ENCODE results near the gene CHCHD6. TPM values are rescaled to one million over a fixed set of nuclear protein-coding genes. Genes with fewer than 3 reads are reported as not detected.

CHCHD6 gene
- total RNA-seq, 1 donor = 10.9 TPM

DNA sequence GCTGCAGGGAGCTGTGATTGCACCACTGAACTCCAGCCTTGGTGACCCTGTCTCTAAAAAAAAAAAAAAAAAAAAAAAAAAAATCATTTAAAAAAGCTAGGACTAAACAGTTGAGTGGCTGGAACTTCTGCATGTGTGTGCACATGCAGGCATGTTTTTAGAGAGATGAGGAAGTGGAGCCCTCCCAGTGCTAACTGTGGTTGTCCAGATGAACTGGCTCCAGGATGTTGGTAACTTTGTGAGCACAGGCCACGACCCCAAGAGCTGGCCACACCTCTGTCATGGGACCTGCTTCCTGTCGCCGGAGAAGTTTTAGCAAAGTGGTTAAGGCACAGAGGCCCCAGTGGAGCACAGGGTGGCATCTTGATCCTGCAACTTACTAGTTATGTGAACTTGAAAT lies 27.0 kb downstream of the CHCHD6 start:
- Histone ChIP-seq H3K27ac (ENCODE audit: low read depth, low read length) (no peak overlapping the region), H3K79me2 (ENCODE audit: insufficient read depth, low read length) (no peaks in the 10 kb centered on the region), H3K36me3 (ENCODE audit: insufficient read depth, low read length) (peaks cover 4% of the 10 kb centered on the region), H3K4me2 (ENCODE audit: insufficient read depth, low read length) (no peak overlapping the region), H2AFZ (ENCODE audit: low read length) (no peak overlapping the region), H3K27me3 (ENCODE audit: insufficient read depth, low read length) (no peaks in the 10 kb centered on the region), H3K9me3 (ENCODE audit: low read depth, low read length) (no peaks in the 10 kb centered on the region), H4K20me1 (ENCODE audit: insufficient read depth, low read length) (peaks cover 12% of the 10 kb centered on the region), H3K4me3 (ENCODE audit: insufficient read depth, low read length) (no peak overlapping the region), H3K4me1 (ENCODE audit: insufficient read depth, low read length) (peaks cover 4% of the 10 kb centered on the region)
- no peak for DNase-seq (ENCODE audit: insufficient read length, low spot score, missing footprints)
- TF ChIP-seq, protein P1, sequence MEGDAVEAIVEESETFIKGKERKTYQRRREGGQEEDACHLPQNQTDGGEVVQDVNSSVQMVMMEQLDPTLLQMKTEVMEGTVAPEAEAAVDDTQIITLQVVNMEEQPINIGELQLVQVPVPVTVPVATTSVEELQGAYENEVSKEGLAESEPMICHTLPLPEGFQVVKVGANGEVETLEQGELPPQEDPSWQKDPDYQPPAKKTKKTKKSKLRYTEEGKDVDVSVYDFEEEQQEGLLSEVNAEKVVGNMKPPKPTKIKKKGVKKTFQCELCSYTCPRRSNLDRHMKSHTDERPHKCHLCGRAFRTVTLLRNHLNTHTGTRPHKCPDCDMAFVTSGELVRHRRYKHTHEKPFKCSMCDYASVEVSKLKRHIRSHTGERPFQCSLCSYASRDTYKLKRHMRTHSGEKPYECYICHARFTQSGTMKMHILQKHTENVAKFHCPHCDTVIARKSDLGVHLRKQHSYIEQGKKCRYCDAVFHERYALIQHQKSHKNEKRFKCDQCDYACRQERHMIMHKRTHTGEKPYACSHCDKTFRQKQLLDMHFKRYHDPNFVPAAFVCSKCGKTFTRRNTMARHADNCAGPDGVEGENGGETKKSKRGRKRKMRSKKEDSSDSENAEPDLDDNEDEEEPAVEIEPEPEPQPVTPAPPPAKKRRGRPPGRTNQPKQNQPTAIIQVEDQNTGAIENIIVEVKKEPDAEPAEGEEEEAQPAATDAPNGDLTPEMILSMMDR (IDR thresholded peaks at IDR 0.05; ENCODE audit: extremely low read depth, low read depth, low read length) = no peak

DNA sequence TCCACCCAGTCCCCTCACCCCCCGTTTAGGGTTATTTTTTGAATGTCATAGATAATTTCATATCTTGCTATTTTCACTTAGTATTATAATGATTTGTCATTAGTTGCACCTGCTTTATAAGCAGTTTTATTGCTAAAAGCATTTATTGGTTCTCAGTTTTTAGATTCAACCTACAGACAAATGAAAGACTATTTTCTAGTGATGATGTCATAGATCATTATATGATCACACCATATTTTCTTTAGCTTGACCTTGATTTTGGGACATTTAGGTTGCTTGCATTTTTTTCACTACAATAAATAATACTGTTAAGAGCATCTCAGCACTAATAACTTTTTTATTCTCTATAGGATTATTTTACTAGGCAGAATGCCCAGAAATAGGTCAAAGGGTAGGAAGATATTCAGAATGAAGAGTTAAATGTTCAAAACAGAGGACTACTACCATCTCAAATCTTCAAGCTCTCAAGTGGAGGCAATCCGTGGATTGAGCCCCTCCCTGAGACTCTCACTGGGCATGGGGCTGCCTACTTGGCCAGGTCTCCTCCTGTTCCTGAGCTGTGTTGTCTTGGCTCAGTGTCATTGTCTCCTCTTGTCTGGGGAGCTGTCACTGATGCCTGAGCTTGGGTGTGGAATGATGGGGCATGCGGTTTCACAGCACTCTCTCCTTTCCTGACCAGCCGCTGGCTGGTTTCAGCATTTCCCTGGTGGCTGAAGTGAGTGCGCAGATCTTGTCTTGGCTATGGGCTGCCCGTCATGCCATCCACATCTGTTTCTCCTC lies 28.4 kb downstream of the CHCHD6 start:
- no peak overlapping the region for H3K4me2 ChIP-seq (ENCODE audit: insufficient read depth, low read length)
- H3K27me3 ChIP-seq (ENCODE audit: insufficient read depth, low read length) = no peaks in the 10 kb centered on the region
- H3K9me3 ChIP-seq (ENCODE audit: low read depth, low read length) = no peaks in the 10 kb centered on the region
- H2AFZ ChIP-seq (ENCODE audit: low read length) = no peak overlapping the region
- H3K36me3 ChIP-seq (ENCODE audit: insufficient read depth, low read length) = peaks cover 4% of the 10 kb centered on the region
- TF ChIP-seq, protein P1 (IDR thresholded peaks at IDR 0.05; ENCODE audit: extremely low read depth, low read depth, low read length) = no peak
- H3K4me1 ChIP-seq (ENCODE audit: insufficient read depth, low read length) = peaks cover 4% of the 10 kb centered on the region
- DNase-seq (ENCODE audit: insufficient read length, low spot score, missing footprints) = no peak
- H3K27ac ChIP-seq (ENCODE audit: low read depth, low read length) = no peak overlapping the region
- no peaks in the 10 kb centered on the region for H3K79me2 ChIP-seq (ENCODE audit: insufficient read depth, low read length)
- no peak overlapping the region for H3K4me3 ChIP-seq (ENCODE audit: insufficient read depth, low read length)
- peaks cover 12% of the 10 kb centered on the region for H4K20me1 ChIP-seq (ENCODE audit: insufficient read depth, low read length)

DNA sequence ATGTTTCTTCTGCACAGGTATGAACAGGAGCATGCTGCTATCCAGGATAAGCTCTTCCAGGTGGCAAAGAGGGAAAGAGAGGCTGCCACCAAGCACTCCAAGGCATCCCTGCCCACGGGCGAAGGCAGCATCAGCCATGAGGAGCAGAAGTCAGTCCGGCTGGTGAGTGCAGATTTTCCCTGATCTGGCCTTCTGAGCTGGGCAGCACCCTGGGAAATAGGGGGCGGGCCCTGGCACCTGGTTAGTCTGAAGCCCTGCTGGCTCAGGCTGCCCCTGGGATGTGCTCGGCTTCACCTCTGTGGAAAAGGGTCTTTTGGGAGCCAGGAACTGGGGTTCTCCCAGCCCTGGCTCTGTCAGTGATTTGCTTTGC lies 29.0 kb downstream of the CHCHD6 start:
- Histone ChIP-seq H3K4me2 (ENCODE audit: insufficient read depth, low read length) (no peak overlapping the region), H3K4me1 (ENCODE audit: insufficient read depth, low read length) (peaks cover 4% of the 10 kb centered on the region), H3K27ac (ENCODE audit: low read depth, low read length) (no peak overlapping the region), H3K27me3 (ENCODE audit: insufficient read depth, low read length) (no peaks in the 10 kb centered on the region), H3K36me3 (ENCODE audit: insufficient read depth, low read length) (peaks cover 4% of the 10 kb centered on the region), H4K20me1 (ENCODE audit: insufficient read depth, low read length) (peaks cover 12% of the 10 kb centered on the region), H2AFZ (ENCODE audit: low read length) (no peak overlapping the region), H3K79me2 (ENCODE audit: insufficient read depth, low read length) (no peaks in the 10 kb centered on the region), H3K4me3 (ENCODE audit: insufficient read depth, low read length) (no peak overlapping the region), H3K9me3 (ENCODE audit: low read depth, low read length) (no peaks in the 10 kb centered on the region)
- TF ChIP-seq, protein P1 (IDR thresholded peaks at IDR 0.05; ENCODE audit: extremely low read depth, low read depth, low read length) = no peak
- no peak for DNase-seq (ENCODE audit: insufficient read length, low spot score, missing footprints)

DNA sequence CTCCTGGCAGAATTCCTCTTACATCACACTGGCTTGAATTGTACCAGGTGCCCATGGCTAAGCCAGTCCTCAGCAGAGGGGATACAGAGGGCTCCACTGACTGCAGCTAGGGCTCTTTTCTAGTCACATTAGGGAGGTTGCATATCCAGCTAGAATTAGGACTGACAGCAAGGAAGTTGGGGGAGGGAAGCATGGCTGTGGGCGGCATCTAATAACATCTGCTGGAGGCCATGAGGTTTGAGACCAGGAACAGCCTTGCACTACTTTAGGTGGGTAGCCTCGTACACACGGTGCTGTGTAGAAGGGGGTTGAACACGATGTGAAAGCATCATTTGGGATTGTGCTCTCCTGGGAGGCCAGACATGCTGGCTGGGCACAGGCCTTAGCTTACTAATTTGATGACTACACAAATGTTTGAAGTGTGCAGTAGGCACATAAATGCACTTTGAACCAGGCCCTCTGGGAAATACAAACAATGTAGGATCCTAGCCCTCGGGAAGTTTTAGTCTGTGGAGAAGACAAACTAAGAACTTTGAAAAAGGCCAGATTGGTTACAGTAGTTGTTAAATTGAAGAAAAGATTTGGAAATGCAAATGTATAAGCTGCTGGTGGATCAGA lies 30.2 kb downstream of the CHCHD6 start:
- Histone ChIP-seq H3K27ac (ENCODE audit: low read depth, low read length) (no peak overlapping the region), H3K27me3 (ENCODE audit: insufficient read depth, low read length) (no peaks in the 10 kb centered on the region), H3K4me2 (ENCODE audit: insufficient read depth, low read length) (no peak overlapping the region), H4K20me1 (ENCODE audit: insufficient read depth, low read length) (peaks cover 16% of the 10 kb centered on the region), H3K4me1 (ENCODE audit: insufficient read depth, low read length) (peaks cover 4% of the 10 kb centered on the region), H3K79me2 (ENCODE audit: insufficient read depth, low read length) (no peaks in the 10 kb centered on the region), H3K9me3 (ENCODE audit: low read depth, low read length) (no peaks in the 10 kb centered on the region), H3K36me3 (ENCODE audit: insufficient read depth, low read length) (peaks cover 4% of the 10 kb centered on the region), H3K4me3 (ENCODE audit: insufficient read depth, low read length) (no peak overlapping the region), H2AFZ (ENCODE audit: low read length) (no peak overlapping the region)
- TF ChIP-seq, protein P1 (IDR thresholded peaks at IDR 0.05; ENCODE audit: extremely low read depth, low read depth, low read length) = no peak
- DNase-seq (ENCODE audit: insufficient read length, low spot score, missing footprints) = peak; percentile 68
